Mesothelial cell of epicardium (in vitro differentiated cells): ENCODE data around the gene ACBD4. TPM values are rescaled to one million over a fixed set of nuclear protein-coding genes. Genes with fewer than 3 reads are reported as not detected.

ENCODE experiments used
- DNase-seq, 2 experiments: peaks; one replicate each; pipeline ENCODE4 v3.0.0; 2021; ENCODE audit warnings: low spot score in 2 of 2; ENCODE audit not compliant: unreplicated experiment in 2 of 2
- H3K27ac Mint-ChIP-seq: 2 replicates; pipeline ENCODE4 v1.8.0; 2021; ENCODE audit warnings: mixed read lengths
- H3K27me3 Mint-ChIP-seq: 2 replicates; pipeline ENCODE4 v1.8.0; 2021; ENCODE audit warnings: low read depth, mixed read lengths
- H3K36me3 Mint-ChIP-seq: 2 replicates; pipeline ENCODE4 v1.8.0; 2021; ENCODE audit warnings: mixed read lengths
- H3K4me1 Mint-ChIP-seq: 2 replicates; pipeline ENCODE4 v1.8.0; 2021; ENCODE audit warnings: mixed read lengths
- H3K4me3 Mint-ChIP-seq: 2 replicates; pipeline ENCODE4 v1.8.0; 2021; ENCODE audit warnings: mild to moderate bottlenecking, moderate library complexity, mixed read lengths
- H3K9me3 Mint-ChIP-seq: 2 replicates; pipeline ENCODE4 v1.8.0; 2021; ENCODE audit warnings: mixed read lengths
- CTCF ChIP-seq: fragments of 200-600 bp; sonication (generic); IDR thresholded peaks from one replicate; pipeline ENCODE4 v1.5.0; 2021; ENCODE audit warnings: antibody characterized with exemption; ENCODE audit not compliant: unreplicated experiment
- total RNA-seq: library from RNA; stranded (reverse); gene quantifications from 3 replicates; pipeline ENCODE4 v1.2.1, GENCODE V29; 2021

ACBD4 gene
- total RNA-seq, 1 donor from 2014 or later: 17.4 TPM

DNA sequence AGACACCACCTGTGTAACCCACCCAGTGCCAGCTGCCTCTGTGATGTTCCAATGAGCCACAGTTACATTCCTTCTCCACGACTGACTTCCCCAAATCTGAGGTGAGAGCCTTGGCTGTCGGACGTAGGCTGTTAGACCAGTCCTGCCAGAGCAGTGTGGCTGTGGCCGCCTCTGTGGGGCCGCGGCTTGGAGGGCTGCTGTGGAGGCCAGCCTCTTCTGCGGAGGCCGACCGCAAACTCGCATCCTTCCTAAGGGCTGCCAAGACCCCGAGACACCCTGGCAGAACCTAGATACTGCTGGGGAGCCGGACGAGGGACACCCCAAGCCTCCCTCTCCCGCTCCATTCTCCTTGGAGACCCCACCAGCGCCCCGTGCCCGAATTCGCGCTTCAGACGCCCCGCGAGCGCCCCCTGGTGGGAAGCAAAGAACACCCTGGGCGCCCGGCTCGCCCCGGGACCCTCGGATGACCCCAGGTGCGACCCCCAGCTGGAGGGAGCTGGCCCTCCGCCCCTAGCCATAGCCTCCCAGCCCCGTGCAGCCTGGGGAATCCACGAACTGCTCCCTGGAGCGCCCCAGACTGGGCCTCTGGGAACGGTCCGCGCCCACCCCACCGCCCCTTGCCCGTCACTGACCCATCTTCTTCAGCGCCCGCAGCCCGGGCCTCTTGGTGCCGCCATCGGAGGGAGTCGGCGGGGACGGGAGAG is 3.7 kb upstream of the ACBD4 start:
- Mint-ChIP-seq H3K27ac (peak overlapping the region; percentile 53), H3K4me3 (peak overlapping the region; percentile 81), H3K4me1 (peaks cover 53% of the 10 kb centered on the region), H3K27me3 (no peaks in the 10 kb centered on the region), H3K36me3 (no peaks in the 10 kb centered on the region), H3K9me3 (no peaks in the 10 kb centered on the region)
- DNase-seq: peak; percentile 67 to 86
- peak; percentile 99 for TF ChIP-seq CTCF

- peak within 1 kb of the TSS; percentile 81 for H3K4me3 Mint-ChIP-seq
- DNase-seq: peak in 1 of 2 experiments; percentile 79
- no peaks in the 10 kb centered on the region for H3K9me3 Mint-ChIP-seq
- peak within 1 kb of the TSS; percentile 92 for H3K27ac Mint-ChIP-seq
- H3K36me3 Mint-ChIP-seq: no peaks in the 10 kb centered on the region
- no peak for TF ChIP-seq CTCF
- H3K27me3 Mint-ChIP-seq: no peaks in the 10 kb centered on the region
- peaks cover 48% of the 10 kb centered on the region for H3K4me1 Mint-ChIP-seq
These were observed 3.2 kb upstream of the ACBD4 start, which contains the start of gene PLCD3 for GRCh38 chr17:45132320-45132571. PLCD3 (minus strand) TSS chr17:45132515; CDS start chr17:45132410, 105 bp downstream.

DNA sequence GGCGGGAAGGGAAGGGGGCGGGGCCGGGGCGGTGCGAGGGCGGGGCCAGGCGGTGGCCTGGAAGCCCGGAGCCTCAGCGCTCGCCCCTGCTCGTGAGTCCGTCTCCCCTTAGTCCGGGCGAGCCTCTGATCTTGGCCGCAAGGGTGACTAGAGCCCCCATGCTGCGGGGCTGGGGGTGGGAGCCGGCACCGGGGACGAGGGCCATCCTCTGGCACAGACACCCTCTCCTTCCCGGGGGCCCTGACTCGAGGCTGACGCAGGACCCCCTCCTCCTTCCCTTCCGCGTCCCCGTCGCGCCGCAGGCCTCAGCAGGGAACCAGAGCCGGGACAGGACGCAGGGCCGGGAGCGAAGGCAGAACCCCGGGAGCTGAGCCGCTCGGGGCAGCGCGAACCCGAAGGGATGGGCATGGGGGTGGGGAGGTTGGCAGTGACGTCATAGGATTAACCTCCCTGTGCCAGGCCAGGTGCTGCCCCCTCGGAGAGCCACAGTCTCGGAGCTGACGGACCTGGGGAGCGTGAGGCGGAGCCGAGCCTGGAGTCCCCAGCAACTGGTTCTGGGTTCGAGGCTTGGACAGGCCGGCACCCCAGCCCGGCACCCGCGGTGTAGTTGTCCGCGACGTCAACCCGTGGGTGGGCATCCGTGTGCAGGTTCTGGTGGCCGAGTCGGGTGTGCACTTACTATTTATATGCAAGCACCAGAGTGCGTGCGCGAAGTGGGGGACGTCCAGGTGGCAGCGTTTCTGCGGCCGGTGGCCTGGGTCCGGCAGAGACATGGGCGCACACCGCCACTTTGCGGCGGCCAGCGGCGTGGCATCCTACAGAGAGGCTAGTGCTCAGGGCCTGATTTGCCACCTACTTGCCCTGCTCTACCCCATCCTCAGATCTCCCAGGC is 2.7 kb upstream of the ACBD4 start:
- peaks cover 42% of the 10 kb centered on the region for H3K4me1 Mint-ChIP-seq

GRCh38 chr17:45135978-45136791 is 698 bp downstream of the ACBD4 start:
- Mint-ChIP-seq H3K4me1 (peaks cover 16% of the 10 kb centered on the region), H3K4me3 (peak overlapping the region; percentile 76), H3K36me3 (peaks cover 3% of the 10 kb centered on the region), H3K27ac (no peak overlapping the region), H3K27me3 (no peaks in the 10 kb centered on the region), H3K9me3 (no peaks in the 10 kb centered on the region)
- DNase-seq: no peak
- no peak for TF ChIP-seq CTCF

More for the DNA sequence above, 2.7 kb upstream of the ACBD4 start:
- H3K4me3 Mint-ChIP-seq: peak overlapping the region; percentile 81
- no peaks in the 10 kb centered on the region for H3K9me3 Mint-ChIP-seq
- peak; percentile 53 to 77 for DNase-seq
- peak overlapping the region; percentile 92 for H3K27ac Mint-ChIP-seq
- peak; percentile 57 for TF ChIP-seq CTCF
- no peaks in the 10 kb centered on the region for H3K27me3 Mint-ChIP-seq
- no peaks in the 10 kb centered on the region for H3K36me3 Mint-ChIP-seq

DNA sequence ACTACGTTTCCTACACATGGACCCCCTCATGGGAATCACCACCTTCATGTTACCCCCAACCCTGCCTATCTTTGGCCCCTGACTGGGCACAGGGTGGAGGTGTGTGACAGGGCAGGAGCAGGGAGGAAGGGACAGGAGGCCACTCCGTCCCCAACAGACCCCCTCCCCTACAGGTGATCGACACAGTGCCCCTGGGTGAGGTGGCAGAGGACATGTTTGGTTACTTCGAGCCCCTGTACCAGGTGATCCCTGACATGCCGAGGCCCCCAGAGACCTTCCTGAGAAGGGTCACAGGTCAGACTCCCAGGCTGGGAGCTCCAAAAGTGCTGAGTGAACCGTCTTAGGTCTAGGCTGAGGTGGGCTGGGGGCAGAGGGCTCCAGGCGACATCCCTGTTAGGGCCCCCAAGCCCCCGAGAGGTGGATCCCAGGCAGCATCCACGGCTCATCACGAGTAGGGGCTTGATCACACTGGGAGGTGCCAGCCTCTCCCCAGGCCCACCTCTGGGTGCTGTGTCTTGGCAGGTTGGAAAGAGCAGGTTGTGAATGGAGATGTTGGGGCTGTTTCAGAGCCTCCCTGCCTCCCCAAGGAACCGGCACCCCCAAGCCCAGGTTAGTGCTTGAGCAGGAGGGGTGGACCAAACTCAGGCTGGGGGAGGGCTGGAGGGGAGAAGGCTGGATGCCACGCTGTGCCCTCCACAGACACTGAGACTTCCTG is 1.5 kb downstream of the ACBD4 start:
- H3K9me3 Mint-ChIP-seq: no peaks in the 10 kb centered on the region

More for the DNA sequence above, 1.5 kb downstream of the ACBD4 start:
- DNase-seq: no peak
- Mint-ChIP-seq H3K27ac (no peak overlapping the region), H3K27me3 (no peaks in the 10 kb centered on the region), H3K4me3 (no peak overlapping the region), H3K4me1 (peaks cover 12% of the 10 kb centered on the region), H3K36me3 (peaks cover 3% of the 10 kb centered on the region)
- TF ChIP-seq CTCF: no peak
